Measurements from ENCODE around the gene NDC1. TPM values are rescaled to one million over a fixed set of nuclear protein-coding genes. Genes with fewer than 3 reads are reported as not detected.

The NDC1 gene
- total and polyA plus RNA-seq, 2 donors (not counting 3 experiments of a cell fraction or from before 2014, with no cell fraction given) = 23.2 to 29.2 TPM

DNA sequence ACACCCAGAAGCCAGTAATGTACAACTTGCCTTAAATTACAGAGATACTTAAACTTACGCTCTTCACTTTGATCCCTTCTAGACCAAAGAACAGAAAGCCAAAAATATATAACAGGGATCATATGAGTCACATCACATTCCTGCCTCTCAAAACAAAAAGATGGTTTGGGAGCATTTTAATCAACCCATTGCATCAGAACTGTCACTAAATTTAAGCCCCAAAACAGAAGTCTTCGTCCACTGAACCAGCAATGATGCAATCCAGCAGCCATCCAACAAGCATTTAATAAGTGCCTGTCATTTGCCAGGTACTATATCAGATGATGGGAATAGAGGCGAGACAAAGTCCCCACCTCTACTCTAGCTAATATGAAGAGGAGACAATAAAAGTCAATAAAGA lies 56.4 kb downstream of the NDC1 start:
- TF ChIP-seq POLR2AphosphoS5 (IDR thresholded peaks at IDR 0.05; ENCODE audit: insufficient read depth, low read depth, low read length) (no peak), CTCF (IDR thresholded peaks at IDR 0.05; ENCODE audit: extremely low read depth in 1 of 2, insufficient read depth in 1 of 2, low read depth in 1 of 2, low read length in 2 of 2) (no peak), JUN (IDR thresholded peaks at IDR 0.05; ENCODE audit: borderline replicate concordance, insufficient read depth, insufficient read length, low read depth) (no peak), MYC (IDR thresholded peaks at IDR 0.05; ENCODE audit: low read depth, low read length) (no peak), EZH2 (IDR thresholded peaks at IDR 0.05; ENCODE audit: borderline replicate concordance, low read depth, low read length, severe bottlenecking) (no peak), MAX (IDR thresholded peaks at IDR 0.05; ENCODE audit: insufficient read depth, insufficient read length) (no peak), FOS (IDR thresholded peaks at IDR 0.05; ENCODE audit: borderline replicate concordance, insufficient read depth, low read length) (no peak)
- Histone ChIP-seq H3K9me3 (replicated peaks; ENCODE audit: control insufficient read depth, insufficient read depth, low read length) (no peaks in the 10 kb centered on the region), H3K4me2 (ENCODE audit: insufficient read depth, low read length) (no peak overlapping the region), H3K27ac (ENCODE audit: insufficient read depth, low read depth, low read length) (no peak overlapping the region), H3K36me3 (ENCODE audit: control insufficient read depth in 2 of 2, extremely low read depth in 1 of 2, insufficient read depth in 2 of 2, low read length in 2 of 2) (peaks cover 0 to 6% of the 10 kb centered on the region in 2 experiments), H3K79me2 (ENCODE audit: control insufficient read depth, insufficient read depth, low read length) (no peaks in the 10 kb centered on the region), H3K27me3 (ENCODE audit: control insufficient read depth in 2 of 2, insufficient read depth in 2 of 2, low read length in 2 of 2) (no peaks in the 10 kb centered on the region), H3K9ac (replicated peaks; ENCODE audit: extremely low read depth, insufficient read depth, low read length) (no peak overlapping the region), H3K9me1 (replicated peaks; ENCODE audit: control insufficient read depth, extremely low read depth, insufficient read depth, low read length) (no peaks in the 10 kb centered on the region), H4K20me1 (replicated peaks; ENCODE audit: control insufficient read depth, extremely low read depth, insufficient read depth, low read length) (no peaks in the 10 kb centered on the region), H2AFZ (ENCODE audit: low read depth, low read length) (no peak overlapping the region), H3K4me3 (replicated peaks in 1 of 3; ENCODE audit: insufficient read depth in 1 of 3, low read depth in 1 of 3, low read length in 3 of 3) (no peak overlapping the region), H3K4me1 (ENCODE audit: control insufficient read depth, extremely low read depth, insufficient read depth, low read length) (no peaks in the 10 kb centered on the region)
- CTCF ChIA-PET = no interaction called here
- intact Hi-C loops (cut with micrococcal nuclease) = no loop called here
- no TSS peak for BruUV-seq (replicated peaks)
- POLR2A ChIA-PET = no interaction called here
- dilution Hi-C loops (cut with MboI; ENCODE audit: extremely low pct_ligation_motif_present, low sequenced_read_pairs) = no loop called here
- DNase-seq (ENCODE audit: low read depth, low spot score) = no peak
- FAIRE-seq = no peak

All from endothelial cell of umbilical vein (primary cell).